Kidney epithelial cell (primary cell): Measurements from ENCODE around the gene SMARCB1. TPM values are rescaled to one million over a fixed set of nuclear protein-coding genes. Genes with fewer than 3 reads are reported as not detected.

Source experiments
- DNase-seq: peaks from one replicate; pipeline ENCODE4 v3.0.0-alpha.2; 2010; ENCODE audit warnings: low read depth
- H3K27me3 ChIP-seq: 2 replicates; pipeline ENCODE4 v1.6.0; 2011; ENCODE audit warnings: low read length; ENCODE audit not compliant: control insufficient read depth, insufficient read depth
- H3K36me3 ChIP-seq: 2 replicates; pipeline ENCODE4 v1.5.1; 2011; ENCODE audit warnings: low read length; ENCODE audit not compliant: control insufficient read depth, insufficient read depth
- H3K4me3 ChIP-seq: 2 replicates; pipeline ENCODE4 v1.5.1; 2011; ENCODE audit warnings: low read depth, mild to moderate bottlenecking, control low read depth, low read length
- CTCF ChIP-seq: IDR thresholded peaks from 2 replicates; pipeline ENCODE4 v1.5.1; 2011; ENCODE audit warnings: mild to moderate bottlenecking, moderate library complexity, low read length, control low read depth, inconsistent platforms; ENCODE audit not compliant: insufficient read depth, poor library complexity, severe bottlenecking
- total RNA-seq: library from RNA; depleted of rRNA; stranded (reverse); fragments of >200 nt; gene quantifications from 2 replicates; pipeline ENCODE4 v1.2.3, GENCODE V29; 2015

The SMARCB1 gene
- total RNA-seq, 1 donor from 2014 or later: 168 TPM

DNA sequence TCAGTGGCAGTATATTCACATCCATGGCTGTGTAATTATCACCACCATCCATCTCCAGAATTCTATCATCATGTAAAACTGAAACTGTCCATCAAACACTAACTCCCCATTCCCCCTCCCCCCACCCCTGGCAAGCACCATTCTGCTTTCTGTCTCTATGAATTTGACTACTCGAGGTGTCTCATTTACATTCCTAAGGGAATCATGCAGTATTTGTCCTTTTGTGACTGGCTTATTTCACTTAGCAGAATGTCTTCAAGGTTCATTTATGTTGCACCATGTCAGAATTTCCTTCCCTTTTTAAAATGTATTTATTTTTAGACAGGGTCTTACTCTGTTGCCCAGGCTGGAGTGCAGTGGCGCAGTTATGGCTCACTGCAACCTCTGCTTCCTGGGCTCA, 31.8 kb downstream of the SMARCB1 start:
- Histone ChIP-seq H3K4me3 (no peak overlapping the region), H3K36me3 (no peaks in the 10 kb centered on the region), H3K27me3 (no peaks in the 10 kb centered on the region)
- TF ChIP-seq CTCF: no peak
- DNase-seq: no peak

GRCh38 chr22:23820748-23821211, 34.0 kb downstream of the SMARCB1 start:
- no peak for DNase-seq
- TF ChIP-seq CTCF: no peak
- Histone ChIP-seq H3K36me3 (no peaks in the 10 kb centered on the region), H3K4me3 (no peak overlapping the region), H3K27me3 (no peaks in the 10 kb centered on the region)

- TF ChIP-seq CTCF: no peak
- DNase-seq: no peak
- H3K36me3 ChIP-seq: peaks cover 1% of the 10 kb centered on the region
- H3K4me3 ChIP-seq: no peak overlapping the region
- no peaks in the 10 kb centered on the region for H3K27me3 ChIP-seq
Observed at GRCh38 chr22:23822101-23822671, 35.4 kb downstream of the SMARCB1 start.

DNA sequence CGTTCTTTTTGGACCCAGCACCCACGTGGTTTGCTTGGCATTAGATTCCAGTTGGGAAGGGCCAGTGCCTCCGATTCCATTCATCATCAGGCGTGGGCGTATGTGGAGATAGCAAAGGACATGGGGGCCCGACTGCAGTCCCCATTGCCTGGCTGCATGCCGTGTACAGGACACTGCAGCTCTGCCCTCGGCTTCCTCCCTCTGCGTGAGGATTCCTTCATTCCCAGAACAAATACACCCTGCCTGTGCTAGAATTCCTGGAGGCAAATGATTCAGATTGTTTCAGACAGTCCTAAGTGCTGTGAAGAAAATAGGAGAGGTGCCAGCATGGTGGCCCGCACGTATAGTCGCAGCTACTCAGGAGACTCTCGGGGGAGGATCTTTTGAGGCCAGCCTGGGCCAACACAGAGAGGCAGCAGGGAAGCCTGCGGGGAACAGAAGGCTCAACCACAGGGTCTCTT, 36.6 kb downstream of the SMARCB1 start:
- no peak for TF ChIP-seq CTCF
- H3K27me3 ChIP-seq: no peaks in the 10 kb centered on the region
- no peak for DNase-seq
- H3K4me3 ChIP-seq: no peak overlapping the region
- peaks cover 3% of the 10 kb centered on the region for H3K36me3 ChIP-seq

- Histone ChIP-seq H3K36me3 (peaks cover 3% of the 10 kb centered on the region), H3K27me3 (no peaks in the 10 kb centered on the region), H3K4me3 (no peak overlapping the region)
- TF ChIP-seq CTCF: no peak
- no peak for DNase-seq
Observed at GRCh38 chr22:23824476-23825245, 37.9 kb downstream of the SMARCB1 start.
